ENCODE measurements around the gene FLT3. TPM values are rescaled to one million over a fixed set of nuclear protein-coding genes. Genes with fewer than 3 reads are reported as not detected.

FLT3 gene
- polyA plus RNA-seq, 2 of the 4 experiments (the other 2 are of a cell fraction) = not detected

- 54% methylated on average over 5 of the region's 5 CpGs for WGBS (ENCODE audit: missing lambda C conversion rate)
- CTCF ChIA-PET = interaction anchor here (1.1 to 6.3 kb wide), 4 partner anchors 20 to 611 kb away, joined by 5 to 32 read pairs (median 6); no protein-coding TSS in a partner anchor
Measured at GRCh38 chr13:27973291-27973690, 127.1 kb downstream of the FLT3 start.

GRCh38 chr13:27972478-27972820, 127.9 kb downstream of the FLT3 start:
- TF ChIP-seq JUNB (IDR thresholded peaks at IDR 0.05) (no peak), RFX5 (IDR thresholded peaks at IDR 0.05) (no peak), CBX8 (IDR thresholded peaks at IDR 0.05) (no peak), EHMT2 (IDR thresholded peaks at IDR 0.05; ENCODE audit: low read depth) (no peak), EHF (CRISPR knock-in tag; IDR thresholded peaks at IDR 0.05) (no peak), ZC3H11A (IDR thresholded peaks at IDR 0.05) (no peak), RCOR1 (IDR thresholded peaks at IDR 0.05; ENCODE audit: low read depth, low read length) (no peak)
- Histone ChIP-seq H3K4me2 (no peak overlapping the region), H3K4me1 (no peaks in the 10 kb centered on the region), H3K4me3 (no peak overlapping the region), H3K27ac (no peak overlapping the region), H3K9me3 (no peaks in the 10 kb centered on the region)
- ATAC-seq = no peak
- POLR2A ChIA-PET = no interaction called here
- no peak for DNase-seq (ENCODE audit: low read depth in 1 of 2, low spot score in 1 of 2)
- no peak for FAIRE-seq
- WGBS (ENCODE audit: missing lambda C conversion rate) = 13% methylated on average over 1 of the region's 2 CpGs
- CTCF ChIA-PET = interaction anchor here (1.1 to 6.3 kb wide), 2 partner anchors 19 to 103 kb away, joined by 5 to 32 read pairs; no protein-coding TSS in a partner anchor

More at GRCh38 chr13:27973291-27973690, 127.1 kb downstream of the FLT3 start:
- TF ChIP-seq RNF2 (IDR thresholded peaks at IDR 0.05; ENCODE audit: borderline replicate concordance, low read depth) = no peak
- TF ChIP-seq RAD21 (conservative IDR thresholded peaks at IDR 0.05 in 1 of 2, IDR thresholded peaks at IDR 0.05 in 1 of 2) = no peak
- TF ChIP-seq TP53 (CRISPR knock-in tag; IDR thresholded peaks at IDR 0.05) = no peak
- no peak for TF ChIP-seq NR3C1 (IDR thresholded peaks at IDR 0.05)
- H3K27ac ChIP-seq = no peak overlapping the region
- FAIRE-seq (no peak), ATAC-seq (no peak), DNase-seq (ENCODE audit: low read depth in 1 of 2, low spot score in 1 of 2) (no peak)
- no peak overlapping the region for H3K4me3 ChIP-seq
- no peaks in the 10 kb centered on the region for H3K9me3 ChIP-seq
- POLR2A ChIA-PET = no interaction called here
- H3K4me1 ChIP-seq = no peaks in the 10 kb centered on the region; the same call in 2 of the 3 replicates
- H3K4me2 ChIP-seq = no peak overlapping the region

- POLR2A ChIA-PET = no interaction called here
- Histone ChIP-seq H3K4me2 (no peak overlapping the region), H3K4me3 (no peak overlapping the region), H3K27ac (no peak overlapping the region), H3K4me1 (no peaks in the 10 kb centered on the region), H3K9me3 (no peaks in the 10 kb centered on the region)
- 57% methylated on average over 3 of the region's 7 CpGs for WGBS (ENCODE audit: missing lambda C conversion rate)
- ATAC-seq (no peak), FAIRE-seq (no peak), DNase-seq (ENCODE audit: low read depth in 1 of 2, low spot score in 1 of 2) (no peak)
- no peak for TF ChIP-seq ZC3H11A (IDR thresholded peaks at IDR 0.05)
- TF ChIP-seq CEBPB (IDR thresholded peaks at IDR 0.05) = no peak
- TF ChIP-seq NPAS2 (CRISPR knock-in tag; IDR thresholded peaks at IDR 0.05; ENCODE audit: borderline replicate concordance) = no peak
- TF ChIP-seq BHLHE40 (IDR thresholded peaks at IDR 0.05; ENCODE audit: low read depth, low read length) = no peak
- TF ChIP-seq ATOH8 (CRISPR knock-in tag; IDR thresholded peaks at IDR 0.05; ENCODE audit: low read depth) = no peak
- TF ChIP-seq JUNB (IDR thresholded peaks at IDR 0.05) = no peak
- TF ChIP-seq POLR2AphosphoS2 (conservative IDR thresholded peaks at IDR 0.05; ENCODE audit: low read length) = no peak
- TF ChIP-seq RFX5 (IDR thresholded peaks at IDR 0.05) = no peak
- TF ChIP-seq FOSB (CRISPR knock-in tag; IDR thresholded peaks at IDR 0.05) = no peak
- TF ChIP-seq EHMT2 (IDR thresholded peaks at IDR 0.05; ENCODE audit: low read depth) = no peak
- TF ChIP-seq TFCP2L1 (CRISPR knock-in tag; IDR thresholded peaks at IDR 0.05) = no peak
- no peak for TF ChIP-seq FOXS1 (CRISPR knock-in tag; IDR thresholded peaks at IDR 0.05)
- CTCF ChIA-PET = interaction anchor here (0.5 to 6.3 kb wide), 5 partner anchors 11 to 666 kb away, joined by 3 to 32 read pairs (median 5); no protein-coding TSS in a partner anchor
Measured at GRCh38 chr13:27971776-27972477, 128.4 kb downstream of the FLT3 start.

- Histone ChIP-seq H3K4me1 (no peaks in the 10 kb centered on the region), H3K4me2 (no peak overlapping the region), H3K4me3 (no peak overlapping the region), H3K27ac (no peak overlapping the region), H3K9me3 (no peaks in the 10 kb centered on the region)
- TF ChIP-seq RAD21 (conservative IDR thresholded peaks at IDR 0.05 in 1 of 2, IDR thresholded peaks at IDR 0.05 in 1 of 2) (no peak), CBX2 (IDR thresholded peaks at IDR 0.05; ENCODE audit: borderline replicate concordance, low read depth) (no peak), ZNF302 (CRISPR knock-in tag; IDR thresholded peaks at IDR 0.05) (no peak)
- DNase-seq (ENCODE audit: low read depth in 1 of 2, low spot score in 1 of 2) (no peak), ATAC-seq (no peak), FAIRE-seq (no peak)
- 84% methylated on average over 13 of the region's 13 CpGs for WGBS (ENCODE audit: missing lambda C conversion rate)
- ChIA-PET CTCF (interaction anchor here (0.6 to 6.3 kb wide), 4 partner anchors 12 to 931 kb away, joined by 3 to 32 read pairs (median 18); no protein-coding TSS in a partner anchor), POLR2A (no interaction called here)
Measured at GRCh38 chr13:27971236-27971645, 129.1 kb downstream of the FLT3 start.

Data from A549 (cell line).